OCI-M1 (cell line): Measurements from ENCODE around the gene SGCB.
"Not testable (repeated sequence)": the region's sequence is repeated elsewhere in the genome, so short reads cannot be mapped to it uniquely, and the experiment has no call there.

Experiments
- DNase-seq: peaks from one replicate; lab custom pipeline; 2025; lab: John Stamatoyannopoulos, UW

SGCB gene

GRCh38 chr4:52038103-52038912 is at the start of gene SGCB:
Gene SGCB, minus strand, starts transcription at chr4:52038299. Its CDS starts 40 bp downstream, at chr4:52038259.
- no peak for DNase-seq

GRCh38 chr4:52086425-52086824 is 48.3 kb upstream of the SGCB start:
- DNase-seq, result not testable (repeated sequence)

DNA sequence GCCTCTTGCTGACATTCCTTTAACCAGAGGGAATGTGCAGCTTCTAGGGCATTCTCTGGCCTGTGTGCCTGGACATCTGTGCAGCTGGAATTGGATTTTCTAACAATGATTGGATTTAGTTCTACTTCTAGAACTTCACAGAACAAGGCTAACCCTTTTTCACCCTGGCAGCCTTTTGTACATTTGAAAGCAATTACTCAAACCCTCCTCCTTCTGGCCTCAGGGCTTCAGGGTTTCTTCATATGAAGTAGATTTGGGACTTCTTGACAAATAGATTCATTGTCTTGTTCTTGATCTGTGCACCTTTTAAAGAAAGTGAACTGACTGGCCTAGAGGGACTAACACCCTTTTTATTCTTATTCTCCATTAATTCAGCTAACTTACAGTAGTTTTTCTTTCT is 43.1 kb upstream of the SGCB start:
- DNase-seq, result no peak

DNA sequence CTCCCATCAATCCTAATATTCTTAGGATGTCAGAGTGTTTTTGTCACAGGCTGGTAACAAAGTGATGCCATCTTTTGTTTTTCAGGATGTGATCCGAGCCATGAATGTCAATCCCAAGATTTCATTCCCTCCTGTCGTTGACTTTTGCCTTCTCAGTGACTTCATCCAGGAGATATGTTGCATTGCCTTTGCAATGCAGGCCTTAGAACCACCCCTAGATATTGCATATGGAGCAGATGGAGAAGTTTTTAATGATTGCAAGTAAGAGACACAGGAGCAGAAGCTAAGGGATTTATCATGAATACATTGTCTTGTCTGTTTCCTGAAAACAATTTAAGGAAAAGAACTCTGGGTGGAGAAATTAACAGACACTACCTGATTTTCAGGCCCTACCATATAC is 41.6 kb upstream of the SGCB start:
- DNase-seq, result no peak

- DNase-seq, result no peak
Measured at GRCh38 chr4:52076731-52077130, 38.6 kb upstream of the SGCB start.

GRCh38 chr4:52071791-52072546 is 33.9 kb upstream of the SGCB start:
- no peak for DNase-seq

- DNase-seq, result no peak
Measured at GRCh38 chr4:52069571-52069970, 31.5 kb upstream of the SGCB start.

GRCh38 chr4:52059372-52059771 is 21.3 kb upstream of the SGCB start:
- no peak for DNase-seq

DNA sequence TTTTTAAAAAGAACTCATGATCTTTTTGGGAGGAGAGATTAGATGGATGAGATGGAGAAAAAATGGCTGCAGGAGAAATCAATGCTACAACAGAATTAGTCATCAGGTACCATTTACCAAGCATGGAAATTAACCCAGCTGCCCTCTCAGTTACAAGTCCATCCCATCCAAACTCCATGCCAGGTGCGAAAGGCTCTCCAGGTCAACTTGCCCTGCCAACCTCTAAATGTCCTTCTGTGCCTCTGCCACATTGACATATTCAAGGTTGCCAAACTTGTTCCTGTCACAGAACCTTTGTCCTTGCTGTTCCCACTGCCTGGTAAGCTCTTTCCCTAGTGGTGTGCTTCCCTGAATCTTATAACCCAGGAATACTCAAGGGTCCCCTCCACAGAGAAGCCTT is 20.2 kb upstream of the SGCB start:
- DNase-seq, result no peak

DNA sequence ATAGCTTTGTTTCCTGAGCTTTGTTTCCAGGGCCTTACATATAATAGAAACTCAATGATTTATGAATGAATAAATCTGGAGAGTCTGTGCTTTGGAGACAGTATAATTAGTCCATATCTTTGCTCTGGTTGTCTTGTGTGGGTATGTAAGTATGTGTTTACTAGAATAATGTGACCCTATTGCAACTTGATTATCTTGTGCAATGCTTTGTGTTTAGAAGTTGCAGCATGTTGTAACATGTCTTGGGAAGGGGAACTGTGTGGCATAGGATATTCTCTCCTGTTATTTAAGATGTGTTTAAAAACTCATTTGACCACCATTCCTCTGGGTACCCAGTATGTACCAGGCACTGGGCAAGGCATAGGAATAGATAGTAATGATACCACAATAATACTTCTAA is 19.1 kb upstream of the SGCB start:
- no peak for DNase-seq

DNA sequence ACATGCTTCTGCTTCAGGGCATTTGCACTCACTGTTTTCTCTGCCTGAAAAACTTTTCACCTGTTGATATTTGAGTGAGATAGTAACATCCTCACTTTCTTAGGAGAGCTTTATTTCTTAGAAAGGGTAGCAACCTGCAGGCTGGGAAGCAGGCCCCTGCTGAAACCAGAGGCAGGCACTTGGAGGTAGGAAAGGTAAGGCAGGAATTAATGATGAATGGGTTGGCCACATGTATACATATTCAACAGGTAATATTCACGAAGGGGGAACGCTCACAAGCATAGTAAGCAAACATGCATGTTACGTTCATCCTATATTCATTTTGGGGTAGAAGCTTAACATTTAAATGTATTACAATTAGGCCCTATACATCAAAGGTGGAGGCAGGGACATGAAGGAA is 16.2 kb upstream of the SGCB start:
- DNase-seq, result no peak

GRCh38 chr4:52052475-52052780 is 14.3 kb upstream of the SGCB start:
- no peak for DNase-seq

GRCh38 chr4:52051615-52052474 is 13.7 kb upstream of the SGCB start:
- DNase-seq, result no peak

DNA sequence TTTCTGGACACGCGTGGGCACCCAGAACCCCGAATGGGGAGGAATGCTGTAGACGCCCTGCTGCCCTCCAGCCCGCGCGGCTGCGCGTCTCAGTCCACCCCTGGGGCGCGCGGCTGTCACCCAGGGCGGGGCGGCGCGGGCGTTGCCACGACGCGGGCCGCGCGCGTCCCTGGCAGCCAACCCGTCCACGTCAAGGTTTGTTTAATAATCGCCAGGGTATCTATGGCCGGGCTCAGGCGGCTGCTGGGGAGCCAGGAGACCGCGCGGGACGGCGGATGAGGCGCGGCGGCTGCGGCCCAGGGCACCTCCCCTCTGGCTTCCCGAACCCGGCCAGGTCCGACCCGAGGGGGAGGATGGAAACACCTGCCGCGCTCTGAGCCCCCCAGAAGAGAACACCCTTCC is 13.1 kb upstream of the SGCB start, which contains the start of gene SPATA18:
TSS of gene SPATA18 (plus strand) at position 92 of the 402 bp plus-strand sequence. CDS start 401 bp downstream, outside the sequence.
- no peak for DNase-seq

GRCh38 chr4:52049266-52049665 is 11.2 kb upstream of the SGCB start:
- no peak for DNase-seq

DNA sequence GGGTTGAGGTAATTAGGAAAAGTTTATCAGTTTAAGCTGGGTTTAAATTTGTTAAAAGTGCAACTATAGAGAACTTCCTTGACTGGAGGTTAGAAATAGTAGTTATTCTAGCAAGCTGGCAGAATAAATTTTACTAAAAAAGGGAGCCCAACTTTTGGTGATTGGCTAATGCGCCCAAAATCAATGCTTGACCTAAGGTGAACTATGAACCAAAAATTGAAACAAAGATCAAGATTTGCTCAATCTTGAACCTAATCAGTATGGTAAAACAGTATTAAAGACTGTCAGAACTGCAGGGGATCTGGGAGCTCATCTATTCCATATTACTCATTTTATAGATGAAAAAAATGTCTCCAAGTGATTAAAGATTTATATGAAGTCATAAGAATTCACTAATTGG is 6.9 kb upstream of the SGCB start:
- DNase-seq, result no peak

- DNase-seq, result no peak
Measured at GRCh38 chr4:52037689-52038102, 403 bp downstream of the SGCB start.

- DNase-seq, result no peak
Measured at GRCh38 chr4:52036886-52037530, 1.1 kb downstream of the SGCB start.

GRCh38 chr4:52035190-52035589 is 2.9 kb downstream of the SGCB start:
- DNase-seq, result no peak

DNA sequence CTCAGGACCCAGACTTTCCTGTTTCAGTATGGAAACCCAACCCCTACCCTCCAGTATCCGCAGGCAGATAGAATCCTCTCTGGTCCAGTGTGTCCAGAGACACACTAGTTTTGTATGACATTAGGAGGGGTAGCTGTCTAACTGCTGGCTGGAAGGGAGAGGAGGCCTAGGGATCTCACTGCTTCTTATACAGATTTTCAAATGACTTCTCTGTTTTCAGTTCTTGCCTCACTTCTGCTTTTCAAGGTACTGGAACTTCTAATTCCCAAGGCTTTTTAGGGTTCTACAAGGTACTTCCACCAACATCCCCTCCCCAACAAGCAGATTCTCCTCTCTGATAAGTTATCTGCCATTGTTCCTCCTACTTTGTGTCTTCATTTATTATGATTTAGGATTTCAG is 6.1 kb downstream of the SGCB start:
- DNase-seq, result peak; percentile 4

DNA sequence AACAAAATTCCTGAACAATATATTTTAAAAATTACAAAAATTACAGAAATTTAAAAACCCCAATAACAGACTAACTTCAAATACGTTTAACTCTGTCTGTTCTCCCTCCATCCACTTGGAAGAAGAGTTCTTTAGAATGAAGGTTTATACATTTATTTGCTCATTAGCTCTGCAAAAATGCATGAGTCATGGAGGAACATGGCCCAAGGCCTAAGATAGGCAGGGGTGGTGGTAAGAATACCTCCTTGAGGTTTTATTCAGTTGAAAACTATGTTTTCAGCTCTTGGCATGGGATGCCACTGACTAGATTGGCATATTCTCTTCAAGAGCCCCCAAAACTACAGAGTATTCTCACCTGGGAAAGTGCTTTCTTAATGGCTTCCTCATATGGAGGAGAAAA is 9.1 kb downstream of the SGCB start:
- no peak for DNase-seq
